ENCODE results near the gene CNPY3.

CNPY3 gene

DNA sequence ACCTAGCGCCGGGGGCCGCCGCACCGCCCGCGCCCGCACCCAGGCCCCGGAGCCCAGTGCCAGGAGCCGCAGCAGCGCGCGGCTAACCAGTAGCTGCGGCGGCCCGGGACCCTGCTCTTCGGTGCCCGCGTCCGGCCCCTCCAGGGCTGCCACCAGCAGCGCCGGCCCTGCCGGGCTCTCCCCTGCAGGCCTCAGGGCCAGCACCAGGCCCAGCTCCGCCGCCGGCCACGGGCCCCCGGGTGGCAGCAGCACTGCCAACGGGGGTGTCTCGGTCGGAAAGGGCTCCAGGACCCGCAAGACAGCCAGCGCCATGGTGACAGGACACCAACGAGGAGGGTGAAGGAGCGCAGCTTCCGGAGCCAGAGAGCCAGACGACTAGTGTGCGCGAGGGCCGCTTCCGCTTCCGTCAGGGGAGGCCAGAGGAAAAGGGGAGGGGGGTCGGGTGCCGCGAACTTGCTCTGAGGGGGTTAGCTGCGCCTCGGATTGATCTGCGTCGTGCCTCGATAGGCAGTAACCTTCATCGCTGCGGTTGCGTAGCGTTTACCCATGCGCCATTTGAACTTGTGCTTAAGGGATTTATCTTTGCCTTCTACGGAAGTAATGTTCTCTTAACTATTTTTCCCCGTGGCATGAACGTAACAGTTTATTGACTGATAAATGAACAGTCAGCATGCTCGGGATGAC lies 49.7 kb downstream of the CNPY3 start, which contains the start of gene PEX6 (continued):
- TF ChIP-seq MZF1 (tag by site-specific recombination; IDR thresholded peaks at IDR 0.05; ENCODE audit: borderline replicate concordance) (0 out of 2 replicates have a peak, but pooled peaks have one; percentile 33), ZNF76 (tag by site-specific recombination; IDR thresholded peaks at IDR 0.05; ENCODE audit: borderline replicate concordance, low read depth) (0 out of 2 replicates have a peak, but pooled peaks have one; percentile 23), ZNF558 (tag by site-specific recombination; IDR thresholded peaks at IDR 0.05) (no peak), KLF10 (tag by site-specific recombination; IDR thresholded peaks at IDR 0.05) (0 out of 2 replicates have a peak, but pooled peaks have one; percentile 38), KLF1 (tag by site-specific recombination; IDR thresholded peaks at IDR 0.05) (peak; percentile 6; the same call in 1 of the 2 replicates), SP7 (tag by site-specific recombination; IDR thresholded peaks at IDR 0.05) (peak; percentile 56), ZNF843 (tag by site-specific recombination; IDR thresholded peaks at IDR 0.05) (peak; percentile 44; the same call in 1 of the 2 replicates)

DNA sequence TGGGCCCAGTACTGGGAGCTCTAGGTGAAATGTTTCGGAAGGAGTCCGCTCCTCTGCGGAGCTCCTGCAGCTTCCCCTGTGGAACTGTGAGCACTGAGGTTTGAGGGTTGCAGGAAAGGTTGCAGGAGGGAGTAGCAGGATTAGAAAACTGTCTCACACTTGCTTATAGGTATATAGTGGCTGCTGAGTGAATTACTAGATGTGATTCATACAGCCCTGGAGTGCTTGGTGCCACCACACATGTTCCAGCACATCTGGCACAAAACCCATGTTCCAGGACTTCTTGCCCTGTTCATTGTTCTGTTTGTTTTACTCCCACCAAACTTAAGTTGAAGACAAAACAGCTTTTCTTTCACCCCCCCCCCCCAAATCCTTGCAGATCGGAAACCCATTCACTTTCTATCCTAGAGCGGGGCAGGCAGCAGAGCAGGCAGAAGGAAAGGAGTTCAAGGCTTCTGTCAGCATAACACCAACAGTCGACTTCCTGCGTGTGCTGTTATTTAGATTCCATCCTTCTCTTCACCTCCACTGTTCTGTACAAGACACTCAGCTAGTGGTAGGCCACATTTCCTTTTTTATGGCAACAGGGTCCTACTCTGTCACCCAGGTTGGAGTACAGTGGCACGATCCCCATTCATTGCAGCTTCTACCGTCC lies 50.4 kb downstream of the CNPY3 start:
- Histone ChIP-seq H3K9me3 (ENCODE audit: control insufficient read depth, insufficient read depth, low read depth, low read length) (no peaks in the 10 kb centered on the region), H3K36me3 (ENCODE audit: control insufficient read depth in 2 of 2, insufficient read depth in 1 of 2, low read length in 2 of 2) (peaks cover 3 to 12% of the 10 kb centered on the region in 2 experiments; a peak in 2 of 3 replicates), H3K4me3 (ENCODE audit: low read depth, low read length) (peak overlapping the region; percentile 88), H3K4me1 (ENCODE audit: control insufficient read depth, insufficient read depth, low read length) (no peaks in the 10 kb centered on the region), H3K27ac (ENCODE audit: extremely low read depth, low read depth, low read length) (peak overlapping the region; percentile 84)
- CTCF ChIA-PET = interaction anchor here (0.5 to 1.5 kb wide), 8 partner anchors 8 to 1361 kb away, joined by 3 to 6 read pairs (median 4); no protein-coding TSS in a partner anchor
- POLR2A ChIA-PET = interaction anchor here (0.6 to 3.4 kb wide), 19 partner anchors 8 to 191 kb away, joined by 3 to 46 read pairs (median 6); partner anchors contain the start of genes CNPY3, KLC4, KLHDC3 and MEA1
- TF ChIP-seq ZNF394 (tag by site-specific recombination; IDR thresholded peaks at IDR 0.05; ENCODE audit: borderline replicate concordance) (peak; percentile 60; the same call in 1 of the 2 replicates), ZNF266 (tag by site-specific recombination; IDR thresholded peaks at IDR 0.05; ENCODE audit: low read depth) (no peak), ZBTB21 (tag by site-specific recombination; IDR thresholded peaks at IDR 0.05) (no peak), IKZF3 (tag by site-specific recombination; IDR thresholded peaks at IDR 0.05) (no peak), ZNF704 (tag by site-specific recombination; IDR thresholded peaks at IDR 0.05) (no peak), ZNF280C (tag by site-specific recombination; IDR thresholded peaks at IDR 0.05) (no peak), ZNF274 (IDR thresholded peaks at IDR 0.05; ENCODE audit: low read length) (no peak), ZNF274 (tag by site-specific recombination; IDR thresholded peaks at IDR 0.05; ENCODE audit: borderline replicate concordance) (no peak), ZNF391 (tag by site-specific recombination; IDR thresholded peaks at IDR 0.05; ENCODE audit: borderline replicate concordance, low read depth) (no peak), ZNF175 (tag by site-specific recombination; IDR thresholded peaks at IDR 0.05) (no peak), MZF1 (tag by site-specific recombination; IDR thresholded peaks at IDR 0.05; ENCODE audit: borderline replicate concordance) (peak; percentile 0; the same call in 1 of the 2 replicates), PRDM10 (tag by site-specific recombination; IDR thresholded peaks at IDR 0.05) (no peak), ZNF777 (tag by site-specific recombination; IDR thresholded peaks at IDR 0.05; ENCODE audit: borderline replicate concordance) (no peak), ZNF670 (tag by site-specific recombination; IDR thresholded peaks at IDR 0.05; ENCODE audit: low read depth) (no peak), ZNF639 (tag by site-specific recombination; IDR thresholded peaks at IDR 0.05) (no peak), ZNF600 (tag by site-specific recombination; IDR thresholded peaks at IDR 0.05) (peak; percentile 84), KLF1 (tag by site-specific recombination; IDR thresholded peaks at IDR 0.05) (peak; percentile 2; the same call in 1 of the 2 replicates)
- TF ChIP-seq, protein P1, sequence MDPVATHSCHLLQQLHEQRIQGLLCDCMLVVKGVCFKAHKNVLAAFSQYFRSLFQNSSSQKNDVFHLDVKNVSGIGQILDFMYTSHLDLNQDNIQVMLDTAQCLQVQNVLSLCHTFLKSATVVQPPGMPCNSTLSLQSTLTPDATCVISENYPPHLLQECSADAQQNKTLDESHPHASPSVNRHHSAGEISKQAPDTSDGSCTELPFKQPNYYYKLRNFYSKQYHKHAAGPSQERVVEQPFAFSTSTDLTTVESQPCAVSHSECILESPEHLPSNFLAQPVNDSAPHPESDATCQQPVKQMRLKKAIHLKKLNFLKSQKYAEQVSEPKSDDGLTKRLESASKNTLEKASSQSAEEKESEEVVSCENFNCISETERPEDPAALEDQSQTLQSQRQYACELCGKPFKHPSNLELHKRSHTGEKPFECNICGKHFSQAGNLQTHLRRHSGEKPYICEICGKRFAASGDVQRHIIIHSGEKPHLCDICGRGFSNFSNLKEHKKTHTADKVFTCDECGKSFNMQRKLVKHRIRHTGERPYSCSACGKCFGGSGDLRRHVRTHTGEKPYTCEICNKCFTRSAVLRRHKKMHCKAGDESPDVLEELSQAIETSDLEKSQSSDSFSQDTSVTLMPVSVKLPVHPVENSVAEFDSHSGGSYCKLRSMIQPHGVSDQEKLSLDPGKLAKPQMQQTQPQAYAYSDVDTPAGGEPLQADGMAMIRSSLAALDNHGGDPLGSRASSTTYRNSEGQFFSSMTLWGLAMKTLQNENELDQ (tag by site-specific recombination; IDR thresholded peaks at IDR 0.05; ENCODE audit: low read depth) = no peak
